Caco-2 (cell line): ENCODE data around the gene MUC20. TPM values are rescaled to one million over a fixed set of nuclear protein-coding genes. Genes with fewer than 3 reads are reported as not detected.
A peak's percentile ranks its signal among the peaks of the same experiment; 100 is the strongest.
"Not testable (repeated sequence)": the region's sequence is repeated elsewhere in the genome, so short reads cannot be mapped to it uniquely, and the experiment has no call there.

Experiments
- BruUV-seq: library from RNA; stranded (reverse); fragments of 400-500 nt; replicated peaks from 2 replicates; lab custom pipeline; 2021; lab: Mats Ljungman, UMichigan
- CTCF ChIA-PET: fragments of 300-600 bp; sonication (Branson Sonifier 250); formaldehyde crosslinking; loops from one replicate; lab custom pipeline; 2022; ENCODE audit warnings: antibody characterized with exemption; lab: Charles Lee
- POLR2A ChIA-PET: fragments of 300-600 bp; sonication (Branson Sonifier 250); formaldehyde crosslinking; loops from one replicate; lab custom pipeline; 2022; ENCODE audit warnings: antibody characterized with exemption; lab: Charles Lee
- DNase-seq, 2 experiments: peaks; one replicate each; pipeline versions ENCODE4 v3.0.0 to v3.0.0-alpha.2; 2020 to 2022
- H3K27me3 ChIP-seq: replicated peaks from 2 replicates; pipeline ENCODE4 v1.6.0; 2011; ENCODE audit warnings: low read length; ENCODE audit not compliant: control insufficient read depth, insufficient read depth
- H3K36me3 ChIP-seq: 2 replicates; pipeline ENCODE4 v1.5.1; 2011; ENCODE audit warnings: low read length; ENCODE audit not compliant: control insufficient read depth, insufficient read depth
- H3K4me1 ChIP-seq: fragments of 250-450 bp; sonication (Bioruptor Pico); 2 replicates; pipeline ENCODE4 v1.5.1; 2020; ENCODE audit warnings: mild to moderate bottlenecking
- H3K4me3 ChIP-seq: 2 replicates; pipeline ENCODE4 v1.5.1; 2011; ENCODE audit warnings: low read depth, mild to moderate bottlenecking, control low read depth, low read length
- H3K9me3 ChIP-seq: fragments of 250-450 bp; sonication (Bioruptor Pico); 2 replicates; pipeline ENCODE4 v1.5.1; 2020; ENCODE audit warnings: mild to moderate bottlenecking, moderate library complexity
- H3K27ac Mint-ChIP-seq: one replicate; pipeline ENCODE4 v1.8.0; 2022; ENCODE audit warnings: mixed read lengths; ENCODE audit not compliant: unreplicated experiment
- H3K27me3 Mint-ChIP-seq: one replicate; pipeline ENCODE4 v1.8.0; 2022; ENCODE audit warnings: mixed read lengths; ENCODE audit not compliant: insufficient read depth, unreplicated experiment
- H3K36me3 Mint-ChIP-seq: one replicate; pipeline ENCODE4 v1.8.0; 2022; ENCODE audit warnings: mild to moderate bottlenecking, mixed read lengths; ENCODE audit not compliant: insufficient read depth, unreplicated experiment
- H3K4me1 Mint-ChIP-seq: one replicate; pipeline ENCODE4 v1.8.0; 2022; ENCODE audit warnings: low read depth, mixed read lengths; ENCODE audit not compliant: unreplicated experiment
- H3K4me3 Mint-ChIP-seq: one replicate; pipeline ENCODE4 v1.8.0; 2022; ENCODE audit warnings: mild to moderate bottlenecking, moderate library complexity, mixed read lengths; ENCODE audit not compliant: unreplicated experiment
- H3K9me3 Mint-ChIP-seq: one replicate; pipeline ENCODE4 v1.8.0; 2022; ENCODE audit warnings: mixed read lengths; ENCODE audit not compliant: unreplicated experiment
- intact Hi-C: fragments of 100-400 bp; cut with micrococcal nuclease; formaldehyde crosslinking; loops from one replicate; pipeline ENCODE4 v1.10.0; 2022; ENCODE audit not compliant: unreplicated experiment
- total RNA-seq: library from RNA; stranded (reverse); gene quantifications from 2 replicates; pipeline ENCODE4 v1.2.3, GENCODE V29; 2022
- TF ChIP-seq, protein P1 (sequence below), 2 experiments: fragments of 200-600 bp in 1 of 2; IDR thresholded peaks; 1 replicate in 1 of 2; 2 replicates in 1 of 2; pipeline versions ENCODE4 v1.5.1 to v1.8.0; 2011 to 2022; ENCODE audit warnings: antibody characterized with exemption in 1 of 2, control low read depth in 1 of 2, inconsistent platforms in 1 of 2, low read depth in 1 of 2, low read length in 1 of 2, mild to moderate bottlenecking in 1 of 2, moderate library complexity in 1 of 2; ENCODE audit not compliant: insufficient read depth in 1 of 2, severe bottlenecking in 1 of 2, unreplicated experiment in 1 of 2

The MUC20 gene
- total RNA-seq, 1 experiment from 2014 or later = 0.88 TPM

DNA sequence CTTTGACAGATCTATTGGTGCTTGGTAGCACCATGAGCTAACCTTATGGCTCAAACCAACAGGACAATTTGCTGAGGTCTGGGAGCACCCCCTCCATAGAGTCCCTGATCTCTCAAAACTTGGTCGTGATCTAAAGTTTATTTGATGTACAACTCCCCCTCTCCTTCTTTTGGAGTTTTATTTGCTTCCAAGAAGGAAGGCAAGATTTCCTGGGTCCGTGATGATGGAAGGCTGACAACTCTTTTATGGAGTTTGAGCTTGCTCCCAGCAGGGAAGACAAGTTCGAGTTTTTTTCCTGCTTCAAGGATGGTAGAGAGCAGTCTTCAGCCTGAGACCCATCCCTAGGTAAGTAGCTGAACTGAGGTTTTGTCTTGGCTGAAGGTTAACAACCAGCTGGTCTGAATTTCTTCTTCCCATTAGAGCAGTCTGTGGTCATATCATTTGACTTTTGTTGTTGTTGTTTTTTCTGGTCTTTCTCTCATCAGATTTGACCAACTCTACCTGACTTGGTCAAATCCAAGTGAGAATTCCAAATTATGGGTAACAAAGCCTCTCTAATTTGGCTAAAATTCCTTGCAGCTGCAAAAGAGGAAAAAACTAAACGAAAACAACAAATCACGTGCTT, 2.8 kb upstream of the MUC20 start:
- no peak overlapping the region for H3K4me3 Mint-ChIP-seq
- BruUV-seq = no TSS peak
- no peaks in the 10 kb centered on the region for H3K27me3 Mint-ChIP-seq
- no peaks in the 10 kb centered on the region for H3K9me3 ChIP-seq
- peaks cover 46% of the 10 kb centered on the region for H3K4me1 Mint-ChIP-seq
- DNase-seq = no peak
- H3K36me3 ChIP-seq = no peaks in the 10 kb centered on the region
- CTCF ChIA-PET = interaction anchor here (0.6 kb wide), 1 partner anchor 365 kb away, joined by 3 read pairs; no protein-coding TSS in a partner anchor
- H3K4me1 ChIP-seq = peaks cover 43% of the 10 kb centered on the region
- no peak overlapping the region for H3K4me3 ChIP-seq
- H3K27me3 ChIP-seq = no peaks in the 10 kb centered on the region
- TF ChIP-seq, protein P1, sequence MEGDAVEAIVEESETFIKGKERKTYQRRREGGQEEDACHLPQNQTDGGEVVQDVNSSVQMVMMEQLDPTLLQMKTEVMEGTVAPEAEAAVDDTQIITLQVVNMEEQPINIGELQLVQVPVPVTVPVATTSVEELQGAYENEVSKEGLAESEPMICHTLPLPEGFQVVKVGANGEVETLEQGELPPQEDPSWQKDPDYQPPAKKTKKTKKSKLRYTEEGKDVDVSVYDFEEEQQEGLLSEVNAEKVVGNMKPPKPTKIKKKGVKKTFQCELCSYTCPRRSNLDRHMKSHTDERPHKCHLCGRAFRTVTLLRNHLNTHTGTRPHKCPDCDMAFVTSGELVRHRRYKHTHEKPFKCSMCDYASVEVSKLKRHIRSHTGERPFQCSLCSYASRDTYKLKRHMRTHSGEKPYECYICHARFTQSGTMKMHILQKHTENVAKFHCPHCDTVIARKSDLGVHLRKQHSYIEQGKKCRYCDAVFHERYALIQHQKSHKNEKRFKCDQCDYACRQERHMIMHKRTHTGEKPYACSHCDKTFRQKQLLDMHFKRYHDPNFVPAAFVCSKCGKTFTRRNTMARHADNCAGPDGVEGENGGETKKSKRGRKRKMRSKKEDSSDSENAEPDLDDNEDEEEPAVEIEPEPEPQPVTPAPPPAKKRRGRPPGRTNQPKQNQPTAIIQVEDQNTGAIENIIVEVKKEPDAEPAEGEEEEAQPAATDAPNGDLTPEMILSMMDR (IDR thresholded peaks at IDR 0.05; ENCODE audit: insufficient read depth in 1 of 2, low read depth in 1 of 2, low read length in 1 of 2, severe bottlenecking in 1 of 2, unreplicated experiment in 1 of 2) = no peak
- peak overlapping the region; percentile 1 for H3K27ac Mint-ChIP-seq
- no peaks in the 10 kb centered on the region for H3K36me3 Mint-ChIP-seq
- no peaks in the 10 kb centered on the region for H3K9me3 Mint-ChIP-seq
- POLR2A ChIA-PET = interaction anchor here (0.6 kb wide), 1 partner anchor 9 kb away, joined by 3 read pairs; no protein-coding TSS in a partner anchor
- intact Hi-C loops = no loop called here

DNA sequence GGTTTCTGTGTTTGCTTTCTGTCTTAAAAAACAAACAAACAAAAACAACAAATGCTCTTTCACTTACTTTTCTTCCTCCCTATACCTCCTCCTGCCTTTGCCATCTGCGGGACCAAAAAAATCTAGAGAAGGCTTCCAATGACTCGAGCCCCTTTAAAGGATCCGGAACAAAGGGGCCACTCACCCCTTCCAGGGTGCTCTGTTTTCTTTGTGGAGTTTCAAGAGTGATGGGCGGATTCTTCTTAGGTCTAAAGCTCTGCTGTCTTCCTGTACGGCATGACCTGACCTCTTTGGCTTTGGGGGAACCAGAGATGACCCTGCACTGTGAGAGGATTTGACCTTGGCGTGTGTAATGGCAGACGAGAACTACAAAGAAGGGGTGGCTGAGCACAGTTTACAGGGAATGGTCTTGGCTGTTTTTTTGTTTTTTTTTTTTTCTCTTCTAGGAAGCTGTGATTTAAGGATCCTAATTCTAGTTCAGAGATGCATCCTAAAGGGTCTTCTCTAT, 2.2 kb upstream of the MUC20 start:
- no peak overlapping the region for H3K4me3 Mint-ChIP-seq
- peak overlapping the region; percentile 7 for H3K27ac Mint-ChIP-seq

DNA sequence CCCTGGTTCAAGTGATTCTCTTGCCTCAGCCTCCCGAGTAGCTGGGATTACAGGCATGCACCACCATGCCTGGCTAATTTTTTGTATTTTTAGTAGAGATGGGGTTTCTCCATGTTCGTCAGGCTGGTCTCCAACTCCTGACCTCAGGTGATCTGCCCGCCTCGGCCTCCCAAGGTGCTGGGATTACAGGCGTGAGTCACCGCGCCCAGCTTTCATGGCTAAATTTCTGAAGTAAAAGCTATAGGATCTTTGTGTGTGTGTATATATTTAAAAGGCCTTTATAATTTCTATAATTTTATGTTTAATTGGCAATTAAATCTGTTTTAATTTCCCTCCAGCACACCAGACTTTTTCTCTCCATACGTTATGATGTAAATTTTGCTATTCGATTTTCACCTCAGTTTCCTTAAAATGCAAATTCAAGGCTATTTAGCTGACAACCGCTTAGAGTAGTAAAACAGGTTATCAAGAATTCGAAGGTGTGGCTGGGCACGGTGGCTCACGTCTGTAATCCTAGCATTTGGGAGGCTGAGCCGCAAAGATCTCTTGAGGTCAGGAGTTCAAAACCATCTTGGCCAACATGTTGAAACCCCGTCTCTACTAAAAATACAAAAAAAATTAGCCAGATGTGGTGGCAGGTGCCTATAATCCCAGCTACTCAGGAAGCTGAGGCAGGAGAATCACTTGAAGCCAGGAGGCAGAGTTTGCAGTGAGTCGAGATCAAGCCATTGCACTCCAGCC, 1.1 kb upstream of the MUC20 start:
- CTCF ChIA-PET = interaction anchor here (0.7 to 1.4 kb wide), 3 partner anchors 19 to 175 kb away, joined by 3 read pairs; no protein-coding TSS in a partner anchor
- DNase-seq = not testable (repeated sequence)

More for the DNA sequence above, 2.2 kb upstream of the MUC20 start:
- DNase-seq = no peak
- POLR2A ChIA-PET = no interaction called here
- H3K36me3 Mint-ChIP-seq = no peaks in the 10 kb centered on the region
- CTCF ChIA-PET = no interaction called here
- Histone ChIP-seq H3K36me3 (no peaks in the 10 kb centered on the region), H3K27me3 (no peaks in the 10 kb centered on the region), H3K4me1 (peaks cover 43% of the 10 kb centered on the region), H3K4me3 (no peak overlapping the region), H3K9me3 (no peaks in the 10 kb centered on the region)
- intact Hi-C loops = no loop called here
- no TSS peak for BruUV-seq
- TF ChIP-seq, protein P1 (IDR thresholded peaks at IDR 0.05; ENCODE audit: insufficient read depth in 1 of 2, low read depth in 1 of 2, low read length in 1 of 2, severe bottlenecking in 1 of 2, unreplicated experiment in 1 of 2) = no peak
- no peaks in the 10 kb centered on the region for H3K27me3 Mint-ChIP-seq
- H3K9me3 Mint-ChIP-seq = no peaks in the 10 kb centered on the region
- H3K4me1 Mint-ChIP-seq = peaks cover 46% of the 10 kb centered on the region

DNA sequence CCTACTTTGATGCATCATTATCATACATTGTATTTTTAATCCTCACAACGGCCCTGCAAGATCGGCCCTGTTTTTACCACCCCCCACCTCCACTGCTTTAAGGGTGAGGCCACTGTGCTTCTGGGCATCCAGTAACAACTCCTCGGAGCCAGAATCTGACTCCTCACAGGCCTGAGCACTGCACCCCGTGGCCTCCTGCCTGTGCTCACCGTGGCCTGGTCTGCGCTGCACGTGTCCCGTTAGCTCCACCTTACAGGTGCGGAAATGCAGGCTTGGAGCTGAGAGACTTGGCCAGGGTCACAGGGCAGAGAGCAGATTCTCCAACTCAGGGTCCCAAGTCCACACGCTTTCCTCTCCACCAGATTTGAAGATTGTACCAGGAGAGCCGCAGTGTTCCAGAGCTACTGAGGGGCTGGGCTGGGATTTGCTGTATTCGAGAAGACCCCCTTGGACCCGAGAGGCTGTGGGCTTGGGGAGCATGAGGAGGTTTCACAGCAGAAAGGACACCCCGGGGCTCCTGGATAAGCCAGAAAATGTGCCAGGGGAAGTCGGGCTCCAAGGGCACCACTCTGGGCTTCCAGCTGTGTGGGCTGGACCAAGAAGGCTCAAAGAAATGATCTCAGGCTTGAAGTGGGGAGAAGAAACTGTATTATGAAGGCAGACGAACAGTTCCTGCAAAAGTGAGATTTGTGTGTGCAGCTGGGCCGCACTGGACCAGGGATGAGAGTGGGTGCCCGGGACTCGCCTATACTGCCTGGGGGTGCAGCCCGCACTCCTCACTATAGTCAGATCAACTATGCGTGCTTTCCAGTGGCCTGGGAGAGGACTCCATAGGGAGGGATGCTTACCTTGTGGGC, 1.6 kb downstream of the MUC20 start:
- BruUV-seq, H3K4me3 Mint-ChIP-seq, H3K36me3 ChIP-seq, H3K27ac Mint-ChIP-seq, H3K4me3 ChIP-seq, CTCF ChIA-PET, intact Hi-C loops, H3K27me3 Mint-ChIP-seq, H3K27me3 ChIP-seq, H3K9me3 Mint-ChIP-seq, H3K36me3 Mint-ChIP-seq, POLR2A ChIA-PET, H3K9me3 ChIP-seq, DNase-seq: not testable (repeated sequence)
- H3K4me1 Mint-ChIP-seq = peaks cover 30% of the 10 kb centered on the region
- peaks cover 25% of the 10 kb centered on the region for H3K4me1 ChIP-seq

More for the DNA sequence above, 1.1 kb upstream of the MUC20 start:
- H3K27me3 ChIP-seq, H3K4me3 Mint-ChIP-seq, H3K36me3 Mint-ChIP-seq, H3K4me3 ChIP-seq, intact Hi-C loops, H3K36me3 ChIP-seq, H3K9me3 Mint-ChIP-seq, BruUV-seq, H3K9me3 ChIP-seq, H3K27me3 Mint-ChIP-seq: not testable (repeated sequence)
- peaks cover 43% of the 10 kb centered on the region for H3K4me1 ChIP-seq
- peak overlapping the region; percentile 74 for H3K27ac Mint-ChIP-seq
- POLR2A ChIA-PET = interaction anchor here (0.6 kb wide), 1 partner anchor 15 kb away, joined by 6 read pairs; no protein-coding TSS in a partner anchor
- peaks cover 46% of the 10 kb centered on the region for H3K4me1 Mint-ChIP-seq

DNA sequence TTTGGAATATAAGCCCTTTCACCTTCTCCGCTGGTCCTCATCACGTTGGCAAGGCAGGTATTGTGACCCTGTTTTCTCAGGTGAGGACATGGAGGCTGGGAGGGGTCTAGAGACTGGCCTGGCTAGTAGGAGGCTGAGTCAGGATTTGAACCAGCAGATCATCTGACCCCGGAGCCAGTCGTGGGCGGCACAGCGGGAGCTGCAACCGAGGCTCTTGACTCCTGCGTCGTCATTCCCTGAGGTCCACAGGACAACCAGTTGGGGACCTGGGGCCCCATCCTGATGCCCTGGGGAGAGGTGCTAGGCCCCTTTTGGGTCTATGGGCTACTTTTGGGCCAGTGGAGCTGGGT, 2.2 kb downstream of the MUC20 start:
- BruUV-seq, H3K9me3 Mint-ChIP-seq, H3K9me3 ChIP-seq, H3K27ac Mint-ChIP-seq, H3K4me3 Mint-ChIP-seq, intact Hi-C loops, DNase-seq, H3K4me3 ChIP-seq, POLR2A ChIA-PET, H3K36me3 ChIP-seq, H3K36me3 Mint-ChIP-seq, H3K27me3 ChIP-seq, H3K27me3 Mint-ChIP-seq, CTCF ChIA-PET: not testable (repeated sequence)
- peaks cover 24% of the 10 kb centered on the region for H3K4me1 Mint-ChIP-seq
- peaks cover 19% of the 10 kb centered on the region for H3K4me1 ChIP-seq
